ENCODE measurements around the gene NGB. TPM values are rescaled to one million over a fixed set of nuclear protein-coding genes. Genes with fewer than 3 reads are reported as not detected.

Gene NGB
- total and polyA plus RNA-seq, 7 donors, result 1.9 to 10.0 (median 9.4) TPM; not detected in 2

GRCh38 chr14:77238996-77239395 is 32.0 kb downstream of the NGB start:
- H3K36me3 ChIP-seq, result no peaks in the 10 kb centered on the region
- no peaks in the 10 kb centered on the region for H3K9me3 ChIP-seq
- WGBS, 2 donors, result 55 to 67% methylated on average over 4 of the region's 4 CpGs
- DNase-seq, result no peak
- TF ChIP-seq, protein P1, sequence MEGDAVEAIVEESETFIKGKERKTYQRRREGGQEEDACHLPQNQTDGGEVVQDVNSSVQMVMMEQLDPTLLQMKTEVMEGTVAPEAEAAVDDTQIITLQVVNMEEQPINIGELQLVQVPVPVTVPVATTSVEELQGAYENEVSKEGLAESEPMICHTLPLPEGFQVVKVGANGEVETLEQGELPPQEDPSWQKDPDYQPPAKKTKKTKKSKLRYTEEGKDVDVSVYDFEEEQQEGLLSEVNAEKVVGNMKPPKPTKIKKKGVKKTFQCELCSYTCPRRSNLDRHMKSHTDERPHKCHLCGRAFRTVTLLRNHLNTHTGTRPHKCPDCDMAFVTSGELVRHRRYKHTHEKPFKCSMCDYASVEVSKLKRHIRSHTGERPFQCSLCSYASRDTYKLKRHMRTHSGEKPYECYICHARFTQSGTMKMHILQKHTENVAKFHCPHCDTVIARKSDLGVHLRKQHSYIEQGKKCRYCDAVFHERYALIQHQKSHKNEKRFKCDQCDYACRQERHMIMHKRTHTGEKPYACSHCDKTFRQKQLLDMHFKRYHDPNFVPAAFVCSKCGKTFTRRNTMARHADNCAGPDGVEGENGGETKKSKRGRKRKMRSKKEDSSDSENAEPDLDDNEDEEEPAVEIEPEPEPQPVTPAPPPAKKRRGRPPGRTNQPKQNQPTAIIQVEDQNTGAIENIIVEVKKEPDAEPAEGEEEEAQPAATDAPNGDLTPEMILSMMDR (IDR thresholded peaks at IDR 0.05), result no peak
- TF ChIP-seq POLR2A (IDR thresholded peaks at IDR 0.05) (no peak), EP300 (IDR thresholded peaks at IDR 0.05) (no peak), POLR2AphosphoS5 (IDR thresholded peaks at IDR 0.05) (no peak)
- no peak overlapping the region for H3K4me3 ChIP-seq
- H3K27ac ChIP-seq, result no peak overlapping the region
- no peaks in the 10 kb centered on the region for H3K27me3 ChIP-seq
- intact Hi-C loops (cut with DNase I), result no loop called here
- no peaks in the 10 kb centered on the region for H3K4me1 ChIP-seq

DNA sequence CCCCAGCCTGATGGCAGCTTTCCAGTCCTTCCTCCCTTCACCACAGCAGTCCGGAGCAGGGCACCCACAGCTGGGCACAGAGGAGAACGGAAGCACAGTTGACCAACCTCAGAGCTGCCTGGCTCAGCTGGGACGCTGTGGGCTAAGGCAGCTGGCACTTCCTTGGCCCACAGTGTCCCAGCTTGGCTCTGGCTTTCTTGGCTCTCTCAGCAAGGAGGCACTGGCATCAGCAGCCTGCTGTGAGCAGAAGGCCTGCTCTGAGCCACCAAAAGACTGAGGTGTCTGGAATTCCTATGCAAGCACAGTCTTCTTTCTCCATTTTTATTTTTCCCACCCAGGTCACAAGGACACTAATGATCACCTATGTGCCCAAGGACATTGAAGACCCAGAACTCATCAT is 32.6 kb downstream of the NGB start:
- TF ChIP-seq EP300 (IDR thresholded peaks at IDR 0.05) (no peak), POLR2AphosphoS5 (IDR thresholded peaks at IDR 0.05) (no peak), POLR2A (IDR thresholded peaks at IDR 0.05) (no peak)
- TF ChIP-seq, protein P1 (IDR thresholded peaks at IDR 0.05), result no peak
- Histone ChIP-seq H3K4me3 (no peak overlapping the region), H3K36me3 (no peaks in the 10 kb centered on the region), H3K27ac (no peak overlapping the region), H3K4me1 (no peaks in the 10 kb centered on the region), H3K9me3 (no peaks in the 10 kb centered on the region), H3K27me3 (no peaks in the 10 kb centered on the region)
- WGBS, 2 donors, result 86 to 88% methylated on average over 3 of the region's 3 CpGs
- no peak for DNase-seq
- intact Hi-C loops (cut with DNase I), result no loop called here

DNA sequence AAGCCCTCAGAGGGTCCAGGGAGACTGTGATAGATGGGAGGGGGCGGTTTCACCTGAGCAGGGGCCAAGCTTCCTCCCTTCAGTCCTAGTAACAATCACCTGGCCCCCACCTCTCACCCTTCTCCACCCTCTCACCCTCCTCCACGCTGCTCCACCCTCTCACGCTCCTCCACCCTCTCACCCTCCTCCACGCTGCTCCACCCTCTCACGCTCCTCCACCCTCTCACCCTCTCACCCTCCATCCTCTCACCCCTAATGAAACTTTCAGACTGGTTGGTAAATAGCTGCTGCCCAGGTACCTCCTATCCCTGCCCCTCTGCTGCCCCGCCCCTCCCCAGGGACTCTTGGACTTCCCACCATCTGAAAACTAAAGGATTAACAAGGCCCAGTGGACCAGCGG is 34.2 kb downstream of the NGB start:
- H3K27ac ChIP-seq, result no peak overlapping the region
- no peak for TF ChIP-seq POLR2AphosphoS5 (IDR thresholded peaks at IDR 0.05)
- TF ChIP-seq, protein P1 (IDR thresholded peaks at IDR 0.05), result no peak
- no peak for TF ChIP-seq POLR2A (IDR thresholded peaks at IDR 0.05)
- TF ChIP-seq EP300 (IDR thresholded peaks at IDR 0.05), result no peak

GRCh38 chr14:77231721-77232120 is 39.3 kb downstream of the NGB start:
- no peak overlapping the region for H3K27ac ChIP-seq
- TF ChIP-seq POLR2AphosphoS5 (IDR thresholded peaks at IDR 0.05), result no peak
- peaks cover 0 to 2% (median 0%) of the 10 kb centered on the region in 4 donors for H3K9me3 ChIP-seq
- intact Hi-C loops (cut with DNase I), result no loop called here
- H3K4me1 ChIP-seq, result no peaks in the 10 kb centered on the region
- WGBS, 2 donors, result 82 to 84% methylated on average over 3 of the region's 3 CpGs
- H3K4me3 ChIP-seq, result no peak overlapping the region
- no peak for DNase-seq
- no peaks in the 10 kb centered on the region for H3K27me3 ChIP-seq
- no peaks in the 10 kb centered on the region for H3K36me3 ChIP-seq

More for the DNA sequence above, 34.2 kb downstream of the NGB start:
- no peaks in the 10 kb centered on the region for H3K36me3 ChIP-seq
- H3K4me3 ChIP-seq, result no peak overlapping the region
- intact Hi-C loops (cut with DNase I), result no loop called here
- DNase-seq, result no peak
- 59 to 84% methylated on average over 7 of the region's 7 CpGs for WGBS, 2 donors
- H3K9me3 ChIP-seq, result no peaks in the 10 kb centered on the region
- H3K27me3 ChIP-seq, result no peaks in the 10 kb centered on the region
- H3K4me1 ChIP-seq, result no peaks in the 10 kb centered on the region

DNA sequence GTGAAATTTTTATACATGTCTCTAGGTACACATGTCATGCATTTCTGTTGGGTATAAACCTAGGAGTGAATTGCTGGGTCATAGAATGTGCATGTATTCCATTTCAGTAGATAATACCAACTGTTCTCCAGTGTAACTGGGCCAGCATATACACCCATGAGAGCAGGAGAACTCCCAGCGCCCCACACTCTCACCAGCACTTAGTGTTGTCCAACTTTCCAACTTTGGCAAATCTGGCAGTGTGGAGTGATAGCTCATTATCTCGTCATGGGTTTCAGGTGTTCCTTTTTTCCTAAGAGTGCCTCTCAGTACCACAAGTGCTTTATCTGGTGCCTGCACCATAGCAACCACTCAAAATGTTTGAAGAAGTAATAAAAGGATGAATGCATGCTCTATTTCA is 40.1 kb downstream of the NGB start:
- no peaks in the 10 kb centered on the region for H3K4me1 ChIP-seq
- 90 to 93% methylated on average over 2 of the region's 2 CpGs for WGBS, 2 donors
- peaks cover 0 to 2% (median 0%) of the 10 kb centered on the region in 4 donors for H3K9me3 ChIP-seq
- H3K27ac ChIP-seq, result no peak overlapping the region
- H3K36me3 ChIP-seq, result no peaks in the 10 kb centered on the region
- intact Hi-C loops (cut with DNase I), result no loop called here
- H3K27me3 ChIP-seq, result no peaks in the 10 kb centered on the region
- TF ChIP-seq, protein P1 (IDR thresholded peaks at IDR 0.05), result no peak
- no peak for DNase-seq
- H3K4me3 ChIP-seq, result no peak overlapping the region

Measured in sigmoid colon (tissue), 7 donors.